ENCODE measurements around the gene SLC16A8.

- TF ChIP-seq CTCF (IDR thresholded peaks at IDR 0.05) (no peak), POLR2A (IDR thresholded peaks at IDR 0.05) (no peak), POLR2AphosphoS5 (IDR thresholded peaks at IDR 0.05) (no peak)
Observed at GRCh38 chr22:38129856-38130255, 45.9 kb upstream of the SLC16A8 start.

Measured in gastroesophageal sphincter (tissue), 3 donors.